ENCODE measurements around the gene DIP2C. TPM values are rescaled to one million over a fixed set of nuclear protein-coding genes. Genes with fewer than 3 reads are reported as not detected.

Gene DIP2C
- total RNA-seq, 1 donor from 2014 or later, result 30.8 TPM

GRCh38 chr10:690372-691161 is 1.1 kb upstream of the DIP2C start:
- intact Hi-C loops (cut with micrococcal nuclease), result no loop called here
- TF ChIP-seq, protein P1, sequence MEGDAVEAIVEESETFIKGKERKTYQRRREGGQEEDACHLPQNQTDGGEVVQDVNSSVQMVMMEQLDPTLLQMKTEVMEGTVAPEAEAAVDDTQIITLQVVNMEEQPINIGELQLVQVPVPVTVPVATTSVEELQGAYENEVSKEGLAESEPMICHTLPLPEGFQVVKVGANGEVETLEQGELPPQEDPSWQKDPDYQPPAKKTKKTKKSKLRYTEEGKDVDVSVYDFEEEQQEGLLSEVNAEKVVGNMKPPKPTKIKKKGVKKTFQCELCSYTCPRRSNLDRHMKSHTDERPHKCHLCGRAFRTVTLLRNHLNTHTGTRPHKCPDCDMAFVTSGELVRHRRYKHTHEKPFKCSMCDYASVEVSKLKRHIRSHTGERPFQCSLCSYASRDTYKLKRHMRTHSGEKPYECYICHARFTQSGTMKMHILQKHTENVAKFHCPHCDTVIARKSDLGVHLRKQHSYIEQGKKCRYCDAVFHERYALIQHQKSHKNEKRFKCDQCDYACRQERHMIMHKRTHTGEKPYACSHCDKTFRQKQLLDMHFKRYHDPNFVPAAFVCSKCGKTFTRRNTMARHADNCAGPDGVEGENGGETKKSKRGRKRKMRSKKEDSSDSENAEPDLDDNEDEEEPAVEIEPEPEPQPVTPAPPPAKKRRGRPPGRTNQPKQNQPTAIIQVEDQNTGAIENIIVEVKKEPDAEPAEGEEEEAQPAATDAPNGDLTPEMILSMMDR (IDR thresholded peaks at IDR 0.05; ENCODE audit: borderline replicate concordance), result no peak
- DNase-seq, result no peak

DNA sequence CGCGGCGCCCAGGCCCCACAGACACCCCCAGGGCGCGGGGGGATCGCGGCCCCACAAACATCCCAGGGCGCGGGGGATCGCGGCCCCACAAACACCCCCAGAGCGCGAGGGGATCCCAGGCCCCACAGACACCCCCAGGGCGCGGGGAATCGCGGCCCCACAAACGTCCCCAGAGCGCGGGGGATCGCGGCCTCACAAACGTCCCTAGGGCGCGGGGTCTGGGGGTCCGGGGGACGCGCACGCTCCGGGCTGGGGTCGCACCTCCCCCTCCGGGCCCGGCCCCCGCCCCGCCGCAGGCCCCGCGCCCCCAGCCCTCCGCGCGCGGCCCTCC is 382 bp downstream of the DIP2C start:
- H3K4me3 ChIP-seq, result peak overlapping the region; percentile 89
- H3K27me3 ChIP-seq (ENCODE audit: low read depth), result no peaks in the 10 kb centered on the region
- intact Hi-C loops (cut with micrococcal nuclease), result no loop called here
- TF ChIP-seq, protein P1 (IDR thresholded peaks at IDR 0.05; ENCODE audit: borderline replicate concordance), result no peak
- H3K27ac ChIP-seq (replicated peaks), result peak overlapping the region; percentile 89
- no peaks in the 10 kb centered on the region for H3K36me3 ChIP-seq
- DNase-seq, result no peak
- peaks cover 9% of the 10 kb centered on the region for H3K9me3 ChIP-seq (replicated peaks)
- H3K4me1 ChIP-seq, result peaks cover 32% of the 10 kb centered on the region

More at GRCh38 chr10:690372-691161, 1.1 kb upstream of the DIP2C start:
- Histone ChIP-seq H3K4me3 (peak overlapping the region; percentile 73), H3K9me3 (replicated peaks) (peaks cover 4% of the 10 kb centered on the region), H3K36me3 (no peaks in the 10 kb centered on the region), H3K27me3 (ENCODE audit: low read depth) (no peaks in the 10 kb centered on the region), H3K4me1 (peaks cover 25% of the 10 kb centered on the region), H3K27ac (replicated peaks) (peak overlapping the region; percentile 93)

DNA sequence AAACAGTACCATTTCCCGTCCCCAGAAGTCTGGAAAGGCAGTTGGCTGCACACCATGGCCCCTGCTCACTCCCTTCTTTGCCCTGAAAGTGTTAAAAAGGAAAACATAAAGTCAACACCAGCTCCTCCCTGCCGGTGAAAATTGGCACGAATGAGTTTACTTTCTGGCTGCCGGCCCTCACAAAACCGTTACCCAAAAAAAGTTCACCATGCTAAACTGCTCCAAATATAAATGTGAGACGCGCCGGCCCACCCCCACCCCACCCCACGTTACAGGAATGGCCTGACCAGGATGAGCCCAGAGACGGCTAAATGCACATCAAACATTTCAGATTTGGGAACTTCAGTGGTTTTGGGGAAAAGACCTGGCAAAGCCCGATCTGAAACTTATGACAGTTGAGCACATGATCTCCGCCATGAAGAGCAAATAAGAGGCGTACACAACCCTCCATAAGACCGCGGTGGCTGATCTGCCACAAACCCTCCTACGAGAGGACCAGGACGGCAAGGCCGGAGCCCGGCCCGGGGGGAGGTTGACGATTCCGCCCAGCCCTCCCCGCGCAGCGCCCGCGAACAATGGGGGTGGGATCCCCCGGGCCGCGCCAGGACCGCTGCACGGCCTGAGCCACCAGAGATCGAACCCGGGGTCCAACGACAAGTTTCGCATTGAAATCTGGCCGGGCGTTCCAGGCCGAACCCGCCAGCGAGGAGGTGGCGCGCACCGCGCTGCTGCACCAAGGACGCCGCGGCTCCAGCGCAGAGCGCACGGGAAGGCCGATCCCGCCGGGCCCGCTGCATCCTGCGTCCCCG is 952 bp downstream of the DIP2C start:
- DNase-seq, result peak; percentile 42
- intact Hi-C loops (cut with micrococcal nuclease), result no loop called here

GRCh38 chr10:687583-688311 is 1.7 kb downstream of the DIP2C start:
- peak overlapping the region; percentile 89 for H3K27ac ChIP-seq (replicated peaks)
- TF ChIP-seq, protein P1 (IDR thresholded peaks at IDR 0.05; ENCODE audit: borderline replicate concordance), result no peak
- intact Hi-C loops (cut with micrococcal nuclease), result no loop called here
- peak overlapping the region; percentile 89 for H3K4me3 ChIP-seq
- DNase-seq, result no peak
- H3K27me3 ChIP-seq (ENCODE audit: low read depth), result no peaks in the 10 kb centered on the region
- peaks cover 45% of the 10 kb centered on the region for H3K4me1 ChIP-seq
- peaks cover 9% of the 10 kb centered on the region for H3K9me3 ChIP-seq (replicated peaks)
- H3K36me3 ChIP-seq, result no peaks in the 10 kb centered on the region

More for the DNA sequence above, 952 bp downstream of the DIP2C start:
- peak overlapping the region; percentile 89 for H3K27ac ChIP-seq (replicated peaks)
- H3K36me3 ChIP-seq, result no peaks in the 10 kb centered on the region
- peaks cover 38% of the 10 kb centered on the region for H3K4me1 ChIP-seq
- peaks cover 9% of the 10 kb centered on the region for H3K9me3 ChIP-seq (replicated peaks)
- H3K27me3 ChIP-seq (ENCODE audit: low read depth), result no peaks in the 10 kb centered on the region
- H3K4me3 ChIP-seq, result peak overlapping the region; percentile 89
- TF ChIP-seq, protein P1 (IDR thresholded peaks at IDR 0.05; ENCODE audit: borderline replicate concordance), result no peak
